ENCODE measurements around the gene ELL3.

The ELL3 gene

DNA sequence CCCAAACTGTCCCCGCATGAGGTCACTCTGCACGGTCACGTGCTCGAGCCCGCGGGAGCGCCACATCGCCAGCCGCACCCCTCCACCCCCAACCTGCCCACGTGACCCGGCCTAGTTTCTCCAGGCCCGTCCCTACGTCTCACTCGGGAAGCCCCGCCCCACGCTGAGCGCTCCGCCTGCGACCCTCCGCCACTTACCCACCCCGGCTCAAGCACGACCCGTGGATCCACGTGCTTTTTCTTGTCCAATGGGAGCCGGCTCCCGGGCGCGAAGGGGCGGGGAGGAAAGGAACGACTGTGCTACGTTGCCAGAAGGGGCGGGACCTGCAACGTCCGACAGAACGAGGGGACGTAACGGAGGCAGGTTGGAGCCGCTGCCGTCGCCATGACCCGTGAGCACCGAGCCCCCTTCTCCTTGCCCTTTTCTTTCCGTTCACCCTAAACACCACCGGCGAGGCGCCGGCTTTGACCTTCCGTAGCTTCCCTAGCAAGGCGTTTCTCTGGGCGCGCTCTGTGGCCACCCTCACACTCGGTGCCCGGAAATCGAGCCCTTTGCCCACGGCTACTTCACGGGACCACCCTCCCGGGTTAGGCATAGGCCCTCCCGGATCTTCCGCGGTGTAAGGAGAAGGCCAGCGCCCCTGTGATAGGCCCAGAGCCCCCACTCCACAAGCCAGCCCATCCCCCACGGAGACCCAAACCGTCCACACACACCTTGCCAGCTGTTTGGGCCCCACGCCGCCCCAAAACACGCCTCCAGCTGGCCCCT is 15.4 kb upstream of the ELL3 start, which contains the start of gene SERF2:
Gene SERF2 (plus strand): TSS at position 328 of the 768 bp plus-strand sequence. CDS start 57 bp downstream, at position 385.
- Histone ChIP-seq H3K36me3 (ENCODE audit: control insufficient read depth, insufficient read depth, low read length) (peaks cover 17% of the 10 kb centered on the region), H3K4me1 (ENCODE audit: control insufficient read depth, insufficient read depth, low read length) (peaks cover 11% of the 10 kb centered on the region; the same call in 1 of the 2 replicates), H3K27me3 (ENCODE audit: control insufficient read depth, insufficient read depth, low read length) (no peaks in the 10 kb centered on the region), H3K4me3 (ENCODE audit: low read length) (peak within 1 kb of the TSS; percentile 84), H3K9me3 (ENCODE audit: control insufficient read depth, insufficient read depth, low read length) (no peaks in the 10 kb centered on the region), H3K27ac (ENCODE audit: low read length) (no peak within 1 kb of the TSS)
- WGBS (ENCODE audit: insufficient coverage, insufficient read length): no CpG with 5 or more reads among the region's 66 CpGs
- peak; percentile 95 for DNase-seq (ENCODE audit: low read depth, low spot score)

DNA sequence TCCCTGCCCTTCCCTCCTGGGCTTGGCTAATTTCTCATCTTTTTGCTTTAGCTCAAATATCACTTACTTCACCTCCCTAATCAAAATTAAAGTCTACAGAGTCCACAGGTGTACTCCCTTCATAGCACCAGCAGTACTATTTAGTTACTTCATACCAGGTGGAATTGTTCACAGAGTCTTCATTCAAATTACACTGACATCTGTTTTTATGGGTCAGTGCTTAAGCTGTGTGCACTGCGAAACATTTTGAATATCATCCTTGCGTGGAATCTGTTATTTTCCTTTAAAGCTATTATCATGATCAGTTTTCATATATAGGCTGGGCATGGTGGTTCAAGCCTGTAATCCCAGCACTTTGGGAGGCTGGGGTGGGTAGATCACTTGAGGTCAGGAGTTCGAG is 12.6 kb upstream of the ELL3 start:
- DNase-seq (ENCODE audit: low read depth, low spot score): no peak
- no peaks in the 10 kb centered on the region for H3K9me3 ChIP-seq (ENCODE audit: control insufficient read depth, insufficient read depth, low read length)
- no CpG with 5 or more reads among the region's 3 CpGs for WGBS (ENCODE audit: insufficient coverage, insufficient read length)
- no peak overlapping the region for H3K27ac ChIP-seq (ENCODE audit: low read length)
- peaks cover 6% of the 10 kb centered on the region for H3K36me3 ChIP-seq (ENCODE audit: control insufficient read depth, insufficient read depth, low read length)
- no peak overlapping the region for H3K4me3 ChIP-seq (ENCODE audit: low read length)
- no peaks in the 10 kb centered on the region for H3K27me3 ChIP-seq (ENCODE audit: control insufficient read depth, insufficient read depth, low read length)
- peaks cover 4% of the 10 kb centered on the region; the same call in 1 of the 2 replicates for H3K4me1 ChIP-seq (ENCODE audit: control insufficient read depth, insufficient read depth, low read length)

DNA sequence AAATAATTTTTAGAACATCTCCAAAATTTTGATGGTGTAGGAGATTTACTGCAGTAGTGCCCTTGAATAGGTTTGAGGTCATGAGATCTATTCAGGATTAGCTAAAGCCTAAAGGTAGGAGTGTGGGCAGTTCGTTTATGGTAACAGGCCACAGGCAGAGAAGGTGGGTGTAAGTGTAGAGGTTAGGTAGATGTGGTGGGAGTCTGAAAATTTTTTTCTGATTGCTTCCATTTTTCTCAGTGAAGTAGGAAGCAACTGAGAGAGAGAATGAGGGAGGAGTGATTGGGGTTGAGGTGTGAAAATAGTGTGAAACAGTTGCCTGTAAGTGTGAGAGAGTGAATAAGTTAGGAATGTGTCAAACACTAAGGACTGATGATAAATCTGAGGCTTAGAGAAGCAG is 2.2 kb upstream of the ELL3 start:
- no peak for DNase-seq (ENCODE audit: low read depth, low spot score)
- no peaks in the 10 kb centered on the region for H3K9me3 ChIP-seq (ENCODE audit: control insufficient read depth, insufficient read depth, low read length)
- H3K36me3 ChIP-seq (ENCODE audit: control insufficient read depth, insufficient read depth, low read length): 0 out of 2 replicates have a peak, but pooled peaks cover under 1% of the 10 kb centered on the region
- no peaks in the 10 kb centered on the region for H3K27me3 ChIP-seq (ENCODE audit: control insufficient read depth, insufficient read depth, low read length)
- no peak overlapping the region for H3K27ac ChIP-seq (ENCODE audit: low read length)
- WGBS (ENCODE audit: insufficient coverage, insufficient read length): no CpG with 5 or more reads among the region's 1 CpG
- no peak overlapping the region for H3K4me3 ChIP-seq (ENCODE audit: low read length)
- H3K4me1 ChIP-seq (ENCODE audit: control insufficient read depth, insufficient read depth, low read length): peaks cover 4% of the 10 kb centered on the region

DNA sequence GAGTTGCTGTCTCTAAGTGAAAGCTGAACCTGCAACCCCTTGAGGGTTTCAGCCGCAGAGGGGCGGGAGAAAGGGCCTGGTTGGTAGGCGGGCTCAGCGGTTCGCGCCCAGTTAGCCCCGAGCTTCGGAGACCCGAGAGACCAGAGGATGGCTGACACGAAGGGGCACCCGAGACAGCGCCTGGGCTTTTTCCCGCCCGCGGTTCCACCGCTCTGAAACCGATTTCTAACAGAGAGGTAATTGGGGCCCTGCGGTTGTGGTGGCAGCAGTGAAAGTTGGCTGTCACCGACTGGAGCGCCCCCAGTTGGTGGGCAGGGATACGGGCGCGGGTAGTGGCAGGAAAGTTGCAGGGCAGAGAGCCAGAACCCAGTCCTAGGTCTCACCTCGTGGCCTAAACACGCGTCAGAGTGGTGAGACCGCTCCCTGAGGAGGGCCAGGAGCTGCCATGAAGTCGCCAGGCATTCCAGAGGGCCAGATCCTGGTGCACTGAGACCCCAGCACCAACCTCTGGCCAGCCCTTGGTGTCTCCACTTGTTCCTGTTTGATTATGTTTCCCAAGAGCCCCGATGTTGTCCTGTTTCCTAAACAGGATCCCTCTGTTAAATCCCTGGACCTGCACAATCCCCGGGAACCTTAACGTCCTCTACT is 625 bp upstream of the ELL3 start:
- no peak overlapping the region for H3K27ac ChIP-seq (ENCODE audit: low read length)
- H3K9me3 ChIP-seq (ENCODE audit: control insufficient read depth, insufficient read depth, low read length): no peaks in the 10 kb centered on the region
- 0 out of 2 replicates have a peak, but pooled peaks cover 5% of the 10 kb centered on the region for H3K36me3 ChIP-seq (ENCODE audit: control insufficient read depth, insufficient read depth, low read length)
- no peak for DNase-seq (ENCODE audit: low read depth, low spot score)
- WGBS (ENCODE audit: insufficient coverage, insufficient read length): 100% methylated on average over 2 of the region's 31 CpGs
- H3K4me1 ChIP-seq (ENCODE audit: control insufficient read depth, insufficient read depth, low read length): peaks cover 4% of the 10 kb centered on the region
- H3K27me3 ChIP-seq (ENCODE audit: control insufficient read depth, insufficient read depth, low read length): no peaks in the 10 kb centered on the region
- H3K4me3 ChIP-seq (ENCODE audit: low read length): peak overlapping the region; percentile 62

DNA sequence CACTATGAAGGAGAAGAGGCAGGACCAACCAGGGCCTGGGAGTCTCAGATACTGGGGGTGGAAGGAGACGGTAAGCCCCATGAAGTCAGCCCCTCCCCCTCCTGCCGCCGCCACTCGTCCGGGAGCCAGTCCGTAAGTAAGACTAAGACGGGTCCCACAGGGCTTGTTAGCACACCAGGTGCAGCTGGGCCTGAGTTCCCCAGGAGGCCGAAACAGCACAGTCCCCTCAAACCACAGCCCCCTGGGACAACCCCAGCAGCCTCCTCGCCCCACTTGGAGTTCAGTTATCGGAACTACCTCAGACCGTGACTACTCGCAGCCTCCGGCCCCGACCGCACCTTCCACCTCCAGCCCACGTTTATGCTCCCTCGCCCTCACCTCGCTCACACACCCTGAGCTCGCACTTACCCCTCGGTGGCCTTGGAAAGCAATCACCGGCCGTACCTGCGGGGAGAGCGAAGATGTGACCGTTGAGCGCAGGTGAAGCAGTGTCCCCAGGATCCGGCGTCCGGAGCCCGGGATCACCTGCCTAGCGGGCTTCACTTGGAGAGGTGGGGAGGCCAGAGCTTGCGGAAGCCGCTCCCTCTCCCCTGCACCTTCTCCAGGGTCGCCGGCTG is 557 bp downstream of the ELL3 start:
- Histone ChIP-seq H3K27ac (ENCODE audit: low read length) (no peak overlapping the region), H3K36me3 (ENCODE audit: control insufficient read depth, insufficient read depth, low read length) (peaks cover 8% of the 10 kb centered on the region; the same call in 1 of the 2 replicates), H3K4me3 (ENCODE audit: low read length) (peak overlapping the region; percentile 62; the same call in 1 of the 2 replicates), H3K4me1 (ENCODE audit: control insufficient read depth, insufficient read depth, low read length) (peaks cover 4% of the 10 kb centered on the region), H3K27me3 (ENCODE audit: control insufficient read depth, insufficient read depth, low read length) (no peaks in the 10 kb centered on the region), H3K9me3 (ENCODE audit: control insufficient read depth, insufficient read depth, low read length) (no peaks in the 10 kb centered on the region)
- no CpG with 5 or more reads among the region's 35 CpGs for WGBS (ENCODE audit: insufficient coverage, insufficient read length)
- DNase-seq (ENCODE audit: low read depth, low spot score): no peak

DNA sequence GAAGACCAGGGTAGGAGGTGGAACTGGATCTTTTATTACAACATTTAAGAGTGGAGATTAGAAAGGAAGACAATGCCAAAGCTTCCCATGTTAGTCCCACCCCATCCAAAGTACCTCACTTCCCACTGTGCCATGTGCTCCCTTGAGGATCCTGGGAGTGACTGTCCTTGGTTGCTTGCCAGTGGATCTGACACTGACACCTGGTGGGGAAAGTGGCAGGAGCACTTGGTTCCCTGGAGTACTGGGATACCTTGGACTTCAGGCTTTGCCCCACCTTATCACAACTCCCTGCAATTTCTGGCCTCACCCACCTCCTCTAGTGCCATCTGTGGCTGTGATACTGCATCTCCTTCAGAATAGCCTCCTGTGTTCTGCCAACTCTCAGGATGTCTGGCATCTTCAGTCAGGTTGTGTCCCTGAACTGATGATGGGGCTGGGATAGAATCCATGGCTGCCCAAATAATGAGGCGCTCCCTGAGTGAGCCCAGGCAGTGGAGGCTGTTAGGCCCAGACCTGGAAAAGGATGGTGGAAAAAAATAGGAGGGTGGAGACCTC is 1.3 kb downstream of the ELL3 start:
- Histone ChIP-seq H3K27ac (ENCODE audit: low read length) (no peak overlapping the region), H3K36me3 (ENCODE audit: control insufficient read depth, insufficient read depth, low read length) (peaks cover 8% of the 10 kb centered on the region; the same call in 1 of the 2 replicates), H3K4me3 (ENCODE audit: low read length) (no peak overlapping the region; the same call in 1 of the 2 replicates), H3K27me3 (ENCODE audit: control insufficient read depth, insufficient read depth, low read length) (no peaks in the 10 kb centered on the region), H3K4me1 (ENCODE audit: control insufficient read depth, insufficient read depth, low read length) (peaks cover 4% of the 10 kb centered on the region), H3K9me3 (ENCODE audit: control insufficient read depth, insufficient read depth, low read length) (no peaks in the 10 kb centered on the region)
- DNase-seq (ENCODE audit: low read depth, low spot score): no peak
- WGBS (ENCODE audit: insufficient coverage, insufficient read length): no CpG with 5 or more reads among the region's 1 CpG

DNA sequence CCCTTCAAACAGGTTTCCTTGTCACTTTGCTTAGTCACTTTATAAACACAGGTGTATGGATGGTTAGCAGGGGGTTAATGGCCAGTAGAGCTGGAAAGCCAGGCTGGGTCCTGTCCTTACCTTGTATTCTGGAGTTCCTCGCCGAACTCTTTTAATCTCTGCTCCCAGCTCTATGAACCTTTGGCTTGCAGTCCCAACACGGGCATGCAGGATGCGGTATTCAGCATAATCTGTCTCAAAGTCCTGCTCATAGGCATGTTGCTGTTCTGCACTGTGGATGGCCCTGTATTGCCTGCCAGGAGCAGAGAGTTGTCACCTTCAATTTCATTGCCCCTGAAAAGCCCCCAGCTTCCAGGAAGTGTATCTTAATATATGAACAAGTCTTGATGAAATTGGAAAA is 2.7 kb downstream of the ELL3 start:
- H3K9me3 ChIP-seq (ENCODE audit: control insufficient read depth, insufficient read depth, low read length): no peaks in the 10 kb centered on the region
- H3K27me3 ChIP-seq (ENCODE audit: control insufficient read depth, insufficient read depth, low read length): no peaks in the 10 kb centered on the region
- H3K36me3 ChIP-seq (ENCODE audit: control insufficient read depth, insufficient read depth, low read length): peaks cover 15% of the 10 kb centered on the region; the same call in 1 of the 2 replicates
- peaks cover 4% of the 10 kb centered on the region for H3K4me1 ChIP-seq (ENCODE audit: control insufficient read depth, insufficient read depth, low read length)
- no peak overlapping the region for H3K27ac ChIP-seq (ENCODE audit: low read length)
- no peak for DNase-seq (ENCODE audit: low read depth, low spot score)
- no peak overlapping the region for H3K4me3 ChIP-seq (ENCODE audit: low read length)
- WGBS (ENCODE audit: insufficient coverage, insufficient read length): no CpG with 5 or more reads among the region's 4 CpGs

DNA sequence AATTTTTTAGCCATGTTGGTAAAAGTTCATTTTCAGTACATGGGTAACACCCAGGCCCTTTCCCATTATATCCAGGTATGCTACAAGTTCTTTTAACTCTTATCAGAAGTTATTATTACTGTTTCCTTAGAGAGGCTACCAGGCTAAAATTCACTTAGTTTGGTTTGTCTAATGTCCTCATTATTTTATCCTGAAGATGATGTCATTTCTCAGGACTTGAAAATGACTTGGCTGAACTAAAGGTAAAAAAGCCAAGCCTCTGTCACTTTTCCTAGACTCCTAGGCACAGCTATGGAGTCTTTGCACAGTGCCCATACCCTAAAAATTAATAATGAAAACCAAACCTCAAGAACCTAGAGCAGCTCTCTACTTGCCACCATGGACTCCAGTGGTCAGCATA is 4.1 kb downstream of the ELL3 start:
- H3K9me3 ChIP-seq (ENCODE audit: control insufficient read depth, insufficient read depth, low read length): no peaks in the 10 kb centered on the region
- peaks cover 4% of the 10 kb centered on the region for H3K4me1 ChIP-seq (ENCODE audit: control insufficient read depth, insufficient read depth, low read length)
- H3K27me3 ChIP-seq (ENCODE audit: control insufficient read depth, insufficient read depth, low read length): no peaks in the 10 kb centered on the region
- DNase-seq (ENCODE audit: low read depth, low spot score): no peak
- no peak overlapping the region for H3K27ac ChIP-seq (ENCODE audit: low read length)
- H3K4me3 ChIP-seq (ENCODE audit: low read length): no peak overlapping the region
- peaks cover 22% of the 10 kb centered on the region; the same call in 1 of the 2 replicates for H3K36me3 ChIP-seq (ENCODE audit: control insufficient read depth, insufficient read depth, low read length)

DNA sequence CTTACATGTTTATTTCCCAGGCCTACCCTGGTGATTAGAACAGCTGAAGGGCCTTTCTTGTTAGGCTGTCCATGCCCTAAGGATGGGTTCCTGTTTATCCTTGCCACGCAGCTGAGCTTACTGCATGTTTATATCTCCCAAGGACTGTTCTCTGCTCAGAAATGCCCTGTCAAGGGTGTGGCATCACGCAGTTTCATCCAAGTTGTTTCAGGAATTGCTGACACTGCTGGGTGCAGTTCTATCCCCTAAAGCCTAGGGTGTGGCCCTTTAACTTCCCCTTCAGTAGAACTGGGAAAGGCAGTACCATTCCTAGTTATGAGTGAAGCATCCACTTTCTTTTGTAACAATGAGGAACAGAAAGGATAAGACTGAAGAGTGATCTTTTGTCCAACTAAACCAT is 5.0 kb downstream of the ELL3 start:
- Histone ChIP-seq H3K9me3 (ENCODE audit: control insufficient read depth, insufficient read depth, low read length) (no peaks in the 10 kb centered on the region), H3K4me3 (ENCODE audit: low read length) (no peak overlapping the region), H3K4me1 (ENCODE audit: control insufficient read depth, insufficient read depth, low read length) (peaks cover 2% of the 10 kb centered on the region; the same call in 1 of the 2 replicates), H3K27me3 (ENCODE audit: control insufficient read depth, insufficient read depth, low read length) (no peaks in the 10 kb centered on the region), H3K27ac (ENCODE audit: low read length) (no peak overlapping the region), H3K36me3 (ENCODE audit: control insufficient read depth, insufficient read depth, low read length) (peaks cover 24% of the 10 kb centered on the region; the same call in 1 of the 2 replicates)
- WGBS (ENCODE audit: insufficient coverage, insufficient read length): no CpG with 5 or more reads among the region's 2 CpGs
- no peak for DNase-seq (ENCODE audit: low read depth, low spot score)

DNA sequence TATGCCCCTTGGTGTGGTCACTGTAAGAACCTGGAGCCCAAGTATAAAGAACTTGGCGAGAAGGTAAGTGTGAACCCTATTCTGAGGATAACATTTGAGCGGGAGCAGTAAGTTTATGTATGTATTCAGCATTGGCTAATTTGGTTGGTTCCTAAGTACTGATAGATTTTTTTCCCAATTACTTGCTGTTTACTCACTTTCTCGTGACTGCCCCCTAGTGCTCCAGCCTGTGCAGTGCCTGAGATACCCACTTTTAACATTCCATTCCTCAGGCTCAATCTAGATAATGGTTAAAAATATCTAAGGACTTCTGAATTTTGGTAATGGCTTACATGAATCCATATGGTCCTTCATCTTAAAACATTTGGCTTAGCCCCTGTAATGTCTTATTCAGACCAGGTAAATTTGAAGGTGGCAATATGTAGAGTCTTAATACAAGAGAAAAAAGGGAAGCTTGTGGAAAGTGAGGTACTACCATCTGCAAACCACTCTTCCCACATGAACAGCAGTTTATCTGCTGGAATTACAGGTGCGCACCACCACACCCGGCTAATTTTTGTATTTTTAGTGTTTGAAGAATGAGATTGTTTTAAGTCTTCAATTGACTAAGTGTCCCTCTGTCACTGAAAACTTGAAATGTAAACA is 7.1 kb downstream of the ELL3 start:
- Histone ChIP-seq H3K9me3 (ENCODE audit: control insufficient read depth, insufficient read depth, low read length) (no peaks in the 10 kb centered on the region), H3K4me3 (ENCODE audit: low read length) (no peak overlapping the region), H3K36me3 (ENCODE audit: control insufficient read depth, insufficient read depth, low read length) (peaks cover 28% of the 10 kb centered on the region; the same call in 1 of the 2 replicates), H3K27me3 (ENCODE audit: control insufficient read depth, insufficient read depth, low read length) (no peaks in the 10 kb centered on the region), H3K4me1 (ENCODE audit: control insufficient read depth, insufficient read depth, low read length) (no peaks in the 10 kb centered on the region), H3K27ac (ENCODE audit: low read length) (no peak overlapping the region)
- DNase-seq (ENCODE audit: low read depth, low spot score): no peak
- no CpG with 5 or more reads among the region's 5 CpGs for WGBS (ENCODE audit: insufficient coverage, insufficient read length)
